ENCODE measurements around the gene CTAGE4.
"Not testable (repeated sequence)": the region's sequence is repeated elsewhere in the genome, so short reads cannot be mapped to it uniquely, and the experiment has no call there.

CTAGE4 gene

DNA sequence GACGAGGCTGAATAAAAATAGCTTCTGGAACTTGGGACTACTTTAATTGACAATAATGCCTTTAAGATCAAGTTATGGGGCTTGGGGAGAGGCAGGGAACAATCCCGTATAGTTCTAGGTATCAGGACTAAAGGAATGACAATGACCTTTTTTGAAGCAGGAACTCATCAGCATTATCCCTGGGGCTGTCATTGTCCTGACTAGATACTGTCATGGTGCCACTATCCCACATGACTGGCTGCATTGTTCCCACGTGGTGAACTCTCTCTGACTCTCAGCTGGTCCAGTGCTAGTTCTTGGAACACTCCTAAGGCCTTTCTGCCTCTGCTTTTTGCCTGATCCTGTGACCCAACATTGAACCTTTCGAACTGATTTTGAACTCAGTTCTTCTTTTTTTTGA is 15.7 kb downstream of the CTAGE4 start:
- H4K20me1 ChIP-seq (ENCODE audit: insufficient read depth, low read length); H3K4me2 ChIP-seq (ENCODE audit: low read length); H3K4me1 ChIP-seq (ENCODE audit: low read length); H3K27ac ChIP-seq (ENCODE audit: low read length); H3K9ac ChIP-seq (ENCODE audit: low read length); H3K79me2 ChIP-seq (ENCODE audit: low read length); H3K4me3 ChIP-seq (ENCODE audit: low read length); H2AFZ ChIP-seq (ENCODE audit: low read depth, low read length); H3K36me3 ChIP-seq (replicated peaks; ENCODE audit: low read depth, low read length); H3K27me3 ChIP-seq (ENCODE audit: low read depth, low read length); H3K9me3 ChIP-seq (ENCODE audit: insufficient read depth, low read length): not testable (repeated sequence)

DNA sequence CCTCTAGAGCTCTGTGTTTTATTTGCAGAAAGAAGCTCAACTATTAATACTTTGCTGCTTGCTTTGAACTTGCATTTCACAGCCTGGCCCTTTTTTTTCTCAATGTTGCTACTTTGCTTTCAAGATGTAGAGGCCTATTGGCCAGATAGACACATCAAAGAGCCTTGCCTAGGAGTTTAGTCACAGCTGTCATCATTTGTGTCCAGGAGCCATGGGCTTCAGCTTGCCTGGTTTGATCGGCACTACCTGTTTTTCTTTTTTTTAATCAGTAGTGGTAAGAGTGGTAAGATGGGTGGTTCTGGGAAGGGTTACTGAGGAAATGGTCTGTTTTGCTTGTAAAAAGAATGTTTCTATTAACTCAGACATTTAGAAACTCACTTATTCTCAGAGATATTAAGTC is 18.7 kb downstream of the CTAGE4 start:
- H2AFZ ChIP-seq (ENCODE audit: low read depth, low read length); H4K20me1 ChIP-seq (ENCODE audit: insufficient read depth, low read length); H3K9ac ChIP-seq (ENCODE audit: low read length); H3K27me3 ChIP-seq (ENCODE audit: low read depth, low read length); H3K4me1 ChIP-seq (ENCODE audit: low read length); H3K27ac ChIP-seq (ENCODE audit: low read length); H3K9me3 ChIP-seq (ENCODE audit: insufficient read depth, low read length); H3K4me3 ChIP-seq (ENCODE audit: low read length); H3K36me3 ChIP-seq (replicated peaks; ENCODE audit: low read depth, low read length); H3K79me2 ChIP-seq (ENCODE audit: low read length); H3K4me2 ChIP-seq (ENCODE audit: low read length): not testable (repeated sequence)

DNA sequence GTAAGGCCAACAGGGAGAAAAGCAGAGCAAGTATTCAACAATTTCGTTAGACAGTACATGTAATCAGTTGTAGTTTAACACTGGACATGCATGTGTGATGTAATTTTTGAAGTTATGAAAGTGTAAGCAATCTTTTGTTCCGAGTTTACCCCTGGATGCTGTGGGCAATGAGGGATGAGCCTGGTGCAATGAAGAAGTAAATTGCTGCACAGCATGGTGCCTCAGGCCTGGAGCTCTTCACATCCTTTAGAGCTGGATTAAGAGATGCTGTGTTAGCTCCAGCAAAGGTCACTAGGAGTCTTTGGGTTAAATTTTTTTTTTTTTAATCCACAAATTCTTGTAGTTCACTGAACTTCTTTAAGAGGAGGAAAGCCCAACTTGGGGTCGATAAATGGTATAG is 19.8 kb downstream of the CTAGE4 start:
- not testable (repeated sequence) for H3K4me2 ChIP-seq (ENCODE audit: low read length); H3K4me3 ChIP-seq (ENCODE audit: low read length); H3K9ac ChIP-seq (ENCODE audit: low read length); H3K27me3 ChIP-seq (ENCODE audit: low read depth, low read length); H3K27ac ChIP-seq (ENCODE audit: low read length); H4K20me1 ChIP-seq (ENCODE audit: insufficient read depth, low read length); H2AFZ ChIP-seq (ENCODE audit: low read depth, low read length); H3K79me2 ChIP-seq (ENCODE audit: low read length); H3K4me1 ChIP-seq (ENCODE audit: low read length); H3K36me3 ChIP-seq (replicated peaks; ENCODE audit: low read depth, low read length); H3K9me3 ChIP-seq (ENCODE audit: insufficient read depth, low read length)

DNA sequence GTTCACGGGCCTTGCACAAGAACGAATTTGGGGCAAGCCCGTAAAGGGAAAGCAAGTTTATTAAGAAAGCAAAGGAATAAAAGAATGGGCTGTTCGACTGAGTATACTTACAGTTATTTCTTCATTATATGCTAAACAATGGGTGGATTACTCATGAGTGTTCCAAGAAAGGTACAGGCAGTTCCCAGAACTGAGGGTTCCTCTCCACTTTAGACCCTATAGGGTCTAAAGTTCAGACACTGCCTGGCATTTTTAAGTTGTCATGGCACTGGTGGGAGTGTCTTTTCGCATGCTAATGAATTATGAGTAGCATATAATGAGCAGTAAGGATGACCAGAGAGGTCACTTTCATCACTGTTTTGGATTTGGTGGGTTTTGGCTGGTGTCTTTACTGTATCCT is 22.0 kb downstream of the CTAGE4 start:
- not testable (repeated sequence) for H4K20me1 ChIP-seq (ENCODE audit: insufficient read depth, low read length); H2AFZ ChIP-seq (ENCODE audit: low read depth, low read length); H3K9ac ChIP-seq (ENCODE audit: low read length); H3K79me2 ChIP-seq (ENCODE audit: low read length); H3K4me2 ChIP-seq (ENCODE audit: low read length); H3K27me3 ChIP-seq (ENCODE audit: low read depth, low read length); H3K36me3 ChIP-seq (replicated peaks; ENCODE audit: low read depth, low read length); H3K27ac ChIP-seq (ENCODE audit: low read length); H3K4me3 ChIP-seq (ENCODE audit: low read length); H3K9me3 ChIP-seq (ENCODE audit: insufficient read depth, low read length); H3K4me1 ChIP-seq (ENCODE audit: low read length)

DNA sequence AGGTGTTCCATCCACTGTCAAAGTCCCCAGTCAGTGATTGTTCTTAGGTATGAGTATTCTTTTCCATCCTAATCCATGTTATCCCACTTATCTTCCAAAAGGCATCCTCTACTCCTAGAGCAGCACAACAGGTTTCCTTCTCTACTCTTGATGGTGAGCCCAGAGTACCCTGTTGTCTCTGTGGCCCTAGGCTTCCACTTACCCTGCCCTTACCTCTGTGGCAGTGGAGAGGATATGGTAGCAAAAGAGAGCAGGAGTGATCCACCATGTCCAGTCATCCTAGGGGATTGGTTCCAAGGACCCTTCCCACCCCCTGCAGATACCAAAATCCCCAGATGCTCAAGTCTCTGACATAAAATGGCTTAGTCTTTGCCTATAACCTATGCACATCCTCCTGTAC is 33.9 kb downstream of the CTAGE4 start:
- not testable (repeated sequence) for H3K9ac ChIP-seq (ENCODE audit: low read length); H2AFZ ChIP-seq (ENCODE audit: low read depth, low read length); H3K4me1 ChIP-seq (ENCODE audit: low read length)

DNA sequence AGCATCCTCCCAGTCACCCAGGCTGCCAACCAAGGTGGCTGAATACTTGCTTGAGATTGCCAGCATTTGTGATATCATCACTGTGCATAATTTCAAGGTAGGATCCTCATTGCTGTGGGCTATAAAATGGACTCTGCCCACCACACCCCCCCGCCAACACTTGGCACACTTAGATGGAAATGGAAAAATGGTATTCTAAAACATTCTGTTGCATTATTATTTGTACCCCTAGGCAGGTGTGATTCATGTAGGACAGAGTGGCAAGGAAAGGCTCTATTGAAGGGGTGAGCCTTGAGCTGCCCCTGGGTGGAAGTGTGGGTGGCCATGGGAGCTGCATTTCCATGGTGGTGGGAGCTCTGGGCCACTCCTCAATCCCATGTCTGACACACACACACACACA is 35.3 kb downstream of the CTAGE4 start:
- H3K27ac ChIP-seq (ENCODE audit: low read length) = not testable (repeated sequence)

More for the DNA sequence above, 33.9 kb downstream of the CTAGE4 start:
- H3K9me3 ChIP-seq (ENCODE audit: insufficient read depth, low read length); H3K4me2 ChIP-seq (ENCODE audit: low read length); H3K79me2 ChIP-seq (ENCODE audit: low read length); H3K4me3 ChIP-seq (ENCODE audit: low read length); H3K27me3 ChIP-seq (ENCODE audit: low read depth, low read length); H3K36me3 ChIP-seq (replicated peaks; ENCODE audit: low read depth, low read length); H3K27ac ChIP-seq (ENCODE audit: low read length); H4K20me1 ChIP-seq (ENCODE audit: insufficient read depth, low read length): not testable (repeated sequence)

DNA sequence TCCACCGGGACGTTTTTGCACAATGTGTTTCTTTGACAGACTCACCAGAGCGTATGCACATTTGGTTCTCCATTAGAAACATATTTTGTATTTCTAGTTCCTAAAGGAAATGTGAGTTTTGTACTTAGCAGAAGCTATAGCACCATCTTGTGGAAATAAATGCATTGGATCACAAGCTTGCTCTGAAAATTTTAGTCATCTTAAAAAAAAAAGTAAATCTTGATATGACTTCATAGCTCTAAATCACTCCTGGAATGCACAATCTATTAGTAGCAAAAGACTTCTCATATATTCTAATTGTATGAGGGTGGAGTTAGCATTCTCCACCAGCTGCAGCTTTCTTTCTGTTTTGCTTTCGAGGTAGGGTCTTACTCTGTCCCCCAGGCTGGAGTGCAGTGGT is 35.9 kb downstream of the CTAGE4 start:
- H3K9ac ChIP-seq (ENCODE audit: low read length); H3K27me3 ChIP-seq (ENCODE audit: low read depth, low read length); H3K4me2 ChIP-seq (ENCODE audit: low read length); H3K27ac ChIP-seq (ENCODE audit: low read length); H3K79me2 ChIP-seq (ENCODE audit: low read length); H2AFZ ChIP-seq (ENCODE audit: low read depth, low read length); H3K36me3 ChIP-seq (replicated peaks; ENCODE audit: low read depth, low read length); H4K20me1 ChIP-seq (ENCODE audit: insufficient read depth, low read length); H3K4me3 ChIP-seq (ENCODE audit: low read length); H3K9me3 ChIP-seq (ENCODE audit: insufficient read depth, low read length); H3K4me1 ChIP-seq (ENCODE audit: low read length): not testable (repeated sequence)

More for the DNA sequence above, 35.3 kb downstream of the CTAGE4 start:
- not testable (repeated sequence) for H3K4me3 ChIP-seq (ENCODE audit: low read length); H3K4me2 ChIP-seq (ENCODE audit: low read length); H3K9ac ChIP-seq (ENCODE audit: low read length); H3K79me2 ChIP-seq (ENCODE audit: low read length); H3K4me1 ChIP-seq (ENCODE audit: low read length); H2AFZ ChIP-seq (ENCODE audit: low read depth, low read length); H3K36me3 ChIP-seq (replicated peaks; ENCODE audit: low read depth, low read length); H3K9me3 ChIP-seq (ENCODE audit: insufficient read depth, low read length); H3K27me3 ChIP-seq (ENCODE audit: low read depth, low read length); H4K20me1 ChIP-seq (ENCODE audit: insufficient read depth, low read length)

DNA sequence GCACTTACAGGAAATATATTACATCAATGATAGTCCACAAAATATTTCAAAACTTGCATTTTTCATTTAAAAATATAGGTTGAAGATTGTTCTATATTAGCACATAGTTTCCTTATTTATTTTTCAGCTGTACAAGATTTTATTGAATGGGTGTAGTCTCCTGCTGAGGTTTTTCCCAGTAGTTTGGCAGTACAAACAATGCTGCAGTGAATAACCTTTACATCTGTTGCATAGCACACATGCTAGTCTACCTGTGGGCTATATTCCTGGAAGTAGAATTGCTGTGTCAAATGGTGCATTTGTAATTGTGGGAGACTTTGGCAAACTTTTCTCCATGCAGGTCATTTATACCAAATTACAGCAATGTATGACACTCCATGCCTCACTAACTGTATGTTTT is 37.3 kb downstream of the CTAGE4 start:
- H3K9ac ChIP-seq (ENCODE audit: low read length); H3K27ac ChIP-seq (ENCODE audit: low read length); H3K4me3 ChIP-seq (ENCODE audit: low read length); H3K4me1 ChIP-seq (ENCODE audit: low read length); H2AFZ ChIP-seq (ENCODE audit: low read depth, low read length); H3K79me2 ChIP-seq (ENCODE audit: low read length); H3K4me2 ChIP-seq (ENCODE audit: low read length); H3K27me3 ChIP-seq (ENCODE audit: low read depth, low read length); H3K36me3 ChIP-seq (replicated peaks; ENCODE audit: low read depth, low read length); H3K9me3 ChIP-seq (ENCODE audit: insufficient read depth, low read length); H4K20me1 ChIP-seq (ENCODE audit: insufficient read depth, low read length): not testable (repeated sequence)

DNA sequence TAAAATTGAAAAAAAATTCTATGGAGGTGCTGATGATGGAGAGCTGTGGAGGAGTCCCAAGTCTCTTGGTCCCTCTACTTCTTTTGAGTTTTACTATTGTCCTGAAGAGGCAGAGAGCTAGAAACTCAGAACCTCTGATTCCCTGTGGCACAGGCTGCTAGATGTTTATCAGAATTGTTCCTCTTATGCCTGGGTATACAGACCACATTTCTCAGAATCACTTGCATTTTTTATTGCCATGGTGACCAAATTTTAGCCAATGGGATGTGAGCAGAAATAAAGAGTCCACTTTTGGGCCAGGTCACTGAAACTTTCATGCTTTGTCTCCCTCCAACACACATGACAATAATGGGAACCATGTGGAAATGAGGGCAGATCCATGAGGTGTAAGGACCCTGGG is 40.4 kb downstream of the CTAGE4 start:
- not testable (repeated sequence) for H2AFZ ChIP-seq (ENCODE audit: low read depth, low read length); H4K20me1 ChIP-seq (ENCODE audit: insufficient read depth, low read length); H3K27me3 ChIP-seq (ENCODE audit: low read depth, low read length)

DNA sequence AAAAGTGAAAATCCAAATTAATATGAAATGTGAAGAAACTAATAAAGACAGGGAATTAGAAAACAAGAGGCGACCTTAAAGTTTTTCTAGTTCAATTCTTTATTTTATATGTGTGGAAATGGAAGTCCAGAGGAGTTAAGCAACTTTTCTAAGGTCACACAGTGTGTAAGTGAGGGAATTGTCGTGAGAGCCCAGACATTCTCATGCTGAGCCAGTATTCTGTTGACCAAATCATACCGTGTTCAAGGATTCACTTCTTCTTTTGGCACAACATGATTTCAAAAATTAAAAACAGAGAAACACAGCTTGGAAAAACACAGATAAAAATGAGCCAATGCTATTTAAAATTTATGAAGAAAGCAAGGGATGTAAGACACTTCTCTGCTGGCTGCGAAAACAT is 43.6 kb downstream of the CTAGE4 start:
- not testable (repeated sequence) for H3K9ac ChIP-seq (ENCODE audit: low read length); H4K20me1 ChIP-seq (ENCODE audit: insufficient read depth, low read length); H2AFZ ChIP-seq (ENCODE audit: low read depth, low read length); H3K79me2 ChIP-seq (ENCODE audit: low read length); H3K27me3 ChIP-seq (ENCODE audit: low read depth, low read length); H3K4me1 ChIP-seq (ENCODE audit: low read length); H3K9me3 ChIP-seq (ENCODE audit: insufficient read depth, low read length); H3K4me3 ChIP-seq (ENCODE audit: low read length); H3K4me2 ChIP-seq (ENCODE audit: low read length); H3K27ac ChIP-seq (ENCODE audit: low read length); H3K36me3 ChIP-seq (replicated peaks; ENCODE audit: low read depth, low read length)

More for the DNA sequence above, 40.4 kb downstream of the CTAGE4 start:
- H3K4me3 ChIP-seq (ENCODE audit: low read length); H3K9ac ChIP-seq (ENCODE audit: low read length); H3K79me2 ChIP-seq (ENCODE audit: low read length); H3K36me3 ChIP-seq (replicated peaks; ENCODE audit: low read depth, low read length); H3K27ac ChIP-seq (ENCODE audit: low read length); H3K9me3 ChIP-seq (ENCODE audit: insufficient read depth, low read length); H3K4me1 ChIP-seq (ENCODE audit: low read length); H3K4me2 ChIP-seq (ENCODE audit: low read length): not testable (repeated sequence)
